Cardiac muscle cell (in vitro differentiated cells and primary cell): ENCODE data around the gene NOTCH2. TPM values are rescaled to one million over a fixed set of nuclear protein-coding genes. Genes with fewer than 3 reads are reported as not detected.
A peak's percentile ranks its signal among the peaks of the same experiment; 100 is the strongest.

ENCODE experiments used
- DNase-seq, 2 donors: peaks; one replicate each; pipeline versions ENCODE4 v3.0.0 to v3.0.0-alpha.2; 2010 to 2017; ENCODE audit warnings: low read depth in 1 of 2, low spot score in 1 of 2
- H3K27ac ChIP-seq: fragments of 200-600 bp; sonication (generic); 2 replicates; pipeline ENCODE4 v1.5.1; 2016
- H3K27me3 ChIP-seq: fragments of 200-600 bp; sonication (generic); 2 replicates; pipeline ENCODE4 v1.6.0; 2016; ENCODE audit warnings: control low read depth
- H3K36me3 ChIP-seq: fragments of 200-600 bp; sonication (generic); 2 replicates; pipeline ENCODE4 v1.5.1; 2016; ENCODE audit warnings: control low read depth
- H3K4me1 ChIP-seq: fragments of 200-600 bp; sonication (generic); 2 replicates; pipeline ENCODE4 v1.8.1; 2017; ENCODE audit warnings: low read depth, mild to moderate bottlenecking, mixed run types
- H3K4me3 ChIP-seq: fragments of 200-600 bp; sonication (generic); 2 replicates; pipeline ENCODE4 v1.5.1; 2016; ENCODE audit warnings: mild to moderate bottlenecking
- H3K9me3 ChIP-seq: fragments of 200-600 bp; sonication (generic); 2 replicates; pipeline ENCODE4 v1.5.1; 2017; ENCODE audit warnings: low read depth, mild to moderate bottlenecking, control low read depth
- polyA plus RNA-seq: library from polyadenylated mRNA; unstranded; fragments of >200 nt; fragmentation: Nextera tagmentation; extraction: Ambion mirVana; gene quantifications from 2 replicates; pipeline ENCODE4 v1.2.1, GENCODE V29; 2016
- total RNA-seq: library from RNA; depleted of rRNA; stranded (reverse); fragments of >200 nt; gene quantifications from 2 replicates; pipeline ENCODE4 v1.2.3, GENCODE V29; 2016
- TF ChIP-seq, protein P1 (sequence below): IDR thresholded peaks from 2 replicates; pipeline ENCODE4 v1.5.1; 2012; ENCODE audit warnings: low read depth, mild to moderate bottlenecking, low read length

The NOTCH2 gene
- total and polyA plus RNA-seq, 2 experiments from 2014 or later, result 25.6 to 52.3 TPM

DNA sequence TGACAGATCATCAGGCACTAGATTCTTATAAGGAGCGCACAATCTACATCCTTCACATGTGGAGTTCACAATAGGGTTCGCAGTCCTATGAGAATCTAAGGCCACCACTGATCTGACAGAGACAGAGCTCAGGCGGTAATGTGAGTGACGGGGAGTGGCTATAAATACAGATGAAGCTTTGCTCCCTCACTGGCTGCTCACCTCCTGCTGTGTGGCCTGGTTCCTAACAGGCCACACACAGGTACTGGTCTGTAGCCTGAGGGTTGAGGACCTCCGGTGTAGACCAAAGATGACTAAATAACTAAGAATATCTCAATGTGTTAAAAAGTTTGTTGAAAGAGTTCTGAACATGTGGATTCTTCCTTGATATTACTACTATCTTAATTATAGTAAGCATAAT, 117.0 kb downstream of the NOTCH2 start:
- H3K9me3 ChIP-seq, result no peaks in the 10 kb centered on the region
- no peak for DNase-seq
- H3K4me1 ChIP-seq, result peaks cover 4% of the 10 kb centered on the region
- H3K27ac ChIP-seq, result no peak overlapping the region
- TF ChIP-seq, protein P1, sequence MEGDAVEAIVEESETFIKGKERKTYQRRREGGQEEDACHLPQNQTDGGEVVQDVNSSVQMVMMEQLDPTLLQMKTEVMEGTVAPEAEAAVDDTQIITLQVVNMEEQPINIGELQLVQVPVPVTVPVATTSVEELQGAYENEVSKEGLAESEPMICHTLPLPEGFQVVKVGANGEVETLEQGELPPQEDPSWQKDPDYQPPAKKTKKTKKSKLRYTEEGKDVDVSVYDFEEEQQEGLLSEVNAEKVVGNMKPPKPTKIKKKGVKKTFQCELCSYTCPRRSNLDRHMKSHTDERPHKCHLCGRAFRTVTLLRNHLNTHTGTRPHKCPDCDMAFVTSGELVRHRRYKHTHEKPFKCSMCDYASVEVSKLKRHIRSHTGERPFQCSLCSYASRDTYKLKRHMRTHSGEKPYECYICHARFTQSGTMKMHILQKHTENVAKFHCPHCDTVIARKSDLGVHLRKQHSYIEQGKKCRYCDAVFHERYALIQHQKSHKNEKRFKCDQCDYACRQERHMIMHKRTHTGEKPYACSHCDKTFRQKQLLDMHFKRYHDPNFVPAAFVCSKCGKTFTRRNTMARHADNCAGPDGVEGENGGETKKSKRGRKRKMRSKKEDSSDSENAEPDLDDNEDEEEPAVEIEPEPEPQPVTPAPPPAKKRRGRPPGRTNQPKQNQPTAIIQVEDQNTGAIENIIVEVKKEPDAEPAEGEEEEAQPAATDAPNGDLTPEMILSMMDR, result no peak
- no peaks in the 10 kb centered on the region for H3K27me3 ChIP-seq
- H3K4me3 ChIP-seq, result no peak overlapping the region
- peaks cover 26% of the 10 kb centered on the region for H3K36me3 ChIP-seq

DNA sequence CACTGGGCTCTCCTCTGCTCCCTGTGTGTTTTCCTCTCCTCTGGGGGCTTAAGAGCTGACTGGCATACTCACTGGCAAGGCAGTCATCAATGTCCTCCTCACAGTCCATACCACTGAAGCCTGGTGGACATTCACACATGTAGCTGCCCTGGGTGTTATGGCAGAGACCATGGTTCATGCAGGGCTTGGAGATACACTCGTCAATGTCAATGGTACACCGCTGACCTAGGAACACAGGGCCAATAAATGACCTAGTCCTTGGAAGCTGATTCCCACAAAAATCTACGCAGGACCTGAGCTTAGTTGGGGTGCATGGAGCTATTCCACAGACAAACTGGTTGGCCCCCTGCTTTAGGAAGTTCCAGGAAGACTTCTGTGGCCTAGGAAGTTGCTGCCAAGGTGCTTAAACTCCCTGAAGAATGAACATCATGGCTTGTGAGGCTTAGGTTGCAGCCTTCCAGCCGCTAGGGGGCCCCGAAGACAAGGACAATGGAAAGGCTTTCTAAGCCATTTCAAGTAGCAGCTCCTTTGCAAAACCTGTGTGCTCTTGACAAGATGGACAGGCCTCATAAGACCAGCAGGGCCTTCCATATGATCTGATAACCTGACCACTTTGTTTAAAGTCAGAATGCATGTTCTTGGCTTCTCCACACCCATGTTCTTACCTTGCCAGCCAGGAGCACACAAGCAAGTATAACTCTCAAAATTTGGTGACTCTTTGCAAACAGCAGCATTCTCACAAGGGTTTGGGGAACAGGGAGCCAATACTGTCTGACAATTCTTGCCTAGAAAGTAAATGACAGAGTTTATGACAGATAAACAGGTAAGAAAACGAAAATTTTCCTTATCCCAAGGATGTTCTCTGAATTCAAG, 120.9 kb downstream of the NOTCH2 start:
- peaks cover 20% of the 10 kb centered on the region for H3K36me3 ChIP-seq
- no peaks in the 10 kb centered on the region for H3K27me3 ChIP-seq
- TF ChIP-seq, protein P1, result peak; percentile 94
- H3K4me1 ChIP-seq, result peaks cover 4% of the 10 kb centered on the region
- DNase-seq, result peak; percentile 83 to 86
- no peak overlapping the region for H3K27ac ChIP-seq
- H3K9me3 ChIP-seq, result no peaks in the 10 kb centered on the region
- no peak overlapping the region for H3K4me3 ChIP-seq

DNA sequence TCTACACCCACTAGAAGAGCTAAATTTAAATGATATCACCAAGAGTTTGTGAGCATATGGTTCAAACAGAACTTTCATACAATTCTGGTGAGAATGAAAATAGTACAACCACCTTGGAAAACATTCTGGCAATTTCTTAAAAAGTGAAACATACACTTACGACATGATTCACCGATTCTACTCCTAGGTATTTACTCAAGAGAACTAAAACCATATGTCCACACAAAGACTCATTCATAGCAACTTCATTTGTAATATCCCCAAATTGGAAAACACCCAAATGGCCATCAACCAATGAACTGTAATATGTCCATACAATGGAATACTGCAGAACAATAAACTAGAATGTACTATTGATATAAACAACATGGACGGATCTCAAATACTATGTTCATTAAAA, 122.0 kb downstream of the NOTCH2 start:
- peaks cover 16% of the 10 kb centered on the region for H3K36me3 ChIP-seq
- TF ChIP-seq, protein P1, result no peak
- no peaks in the 10 kb centered on the region for H3K27me3 ChIP-seq
- peak in 1 of 2 donors; percentile 73 for DNase-seq
- peaks cover 4% of the 10 kb centered on the region for H3K4me1 ChIP-seq
- no peak overlapping the region for H3K4me3 ChIP-seq
- no peak overlapping the region for H3K27ac ChIP-seq
- no peaks in the 10 kb centered on the region for H3K9me3 ChIP-seq

DNA sequence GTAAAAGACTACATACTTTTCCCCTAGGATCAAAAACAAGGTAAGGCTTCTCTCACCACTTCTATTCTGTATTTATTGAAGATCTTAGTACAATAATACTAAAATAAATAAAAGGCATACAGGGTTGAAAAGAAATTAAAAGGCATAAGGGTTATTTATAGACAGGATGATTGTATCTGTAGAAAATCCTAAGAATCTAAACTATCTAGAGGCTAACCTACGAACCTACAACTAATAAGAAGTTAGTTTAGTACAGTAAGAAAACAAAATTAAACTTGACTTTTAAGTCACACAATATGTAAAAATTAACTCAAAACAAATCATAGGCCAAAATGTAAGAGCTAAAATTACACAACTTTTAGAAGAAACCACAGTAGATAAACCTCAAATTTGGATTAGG, 122.7 kb downstream of the NOTCH2 start:
- H3K27me3 ChIP-seq, result no peaks in the 10 kb centered on the region
- TF ChIP-seq, protein P1, result no peak
- H3K4me3 ChIP-seq, result no peak overlapping the region
- DNase-seq, result no peak
- no peaks in the 10 kb centered on the region for H3K9me3 ChIP-seq
- H3K36me3 ChIP-seq, result peaks cover 13% of the 10 kb centered on the region
- peaks cover 4% of the 10 kb centered on the region for H3K4me1 ChIP-seq
- H3K27ac ChIP-seq, result no peak overlapping the region

DNA sequence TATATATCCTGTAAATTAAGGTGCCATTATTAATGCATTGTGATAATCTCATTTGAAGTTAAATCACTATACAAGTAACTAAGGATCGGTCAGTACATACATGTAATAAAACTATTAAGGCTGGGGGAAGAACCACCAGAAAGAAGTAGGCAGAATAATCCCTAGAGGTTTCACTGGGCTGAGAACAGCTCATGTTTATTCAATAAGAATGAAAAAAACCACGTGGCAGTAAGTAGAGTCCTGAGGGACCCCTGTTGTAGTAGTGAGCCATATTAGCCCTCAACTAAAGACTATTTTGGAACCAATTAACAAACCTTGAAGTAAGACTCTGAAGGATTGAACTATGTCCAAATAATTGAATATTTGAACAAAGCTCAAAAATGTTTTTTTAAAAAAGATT, 126.2 kb downstream of the NOTCH2 start:
- H3K36me3 ChIP-seq, result peaks cover 18% of the 10 kb centered on the region
- H3K27ac ChIP-seq, result no peak overlapping the region
- H3K9me3 ChIP-seq, result no peaks in the 10 kb centered on the region
- no peak for DNase-seq
- no peak overlapping the region for H3K4me3 ChIP-seq
- no peaks in the 10 kb centered on the region for H3K4me1 ChIP-seq
- no peaks in the 10 kb centered on the region for H3K27me3 ChIP-seq
- TF ChIP-seq, protein P1, result no peak
